ENCODE measurements around the gene GSC2.

The GSC2 gene

GRCh38 chr22:19175602-19176174, 25.6 kb upstream of the GSC2 start:
- peaks cover 3% of the 10 kb centered on the region for H3K27me3 ChIP-seq (ENCODE audit: control insufficient read depth, insufficient read depth, low read length)
- H3K9ac ChIP-seq (ENCODE audit: low read depth, low read length) = no peak overlapping the region
- H3K9me3 ChIP-seq (ENCODE audit: control insufficient read depth, insufficient read depth, low read length) = no peaks in the 10 kb centered on the region
- peaks cover 20% of the 10 kb centered on the region for H3K36me3 ChIP-seq (ENCODE audit: control insufficient read depth, insufficient read depth, low read length)
- peaks cover 10% of the 10 kb centered on the region for H3K4me1 ChIP-seq (ENCODE audit: control insufficient read depth, insufficient read depth, low read length)
- no peak overlapping the region for H3K4me3 ChIP-seq (ENCODE audit: low read depth, low read length)

- Histone ChIP-seq H3K9ac (ENCODE audit: low read depth, low read length) (no peak overlapping the region), H3K27me3 (ENCODE audit: control insufficient read depth, insufficient read depth, low read length) (peaks cover 9% of the 10 kb centered on the region), H3K36me3 (ENCODE audit: control insufficient read depth, insufficient read depth, low read length) (peaks cover 20% of the 10 kb centered on the region), H3K4me3 (ENCODE audit: low read depth, low read length) (no peak overlapping the region), H3K4me1 (ENCODE audit: control insufficient read depth, insufficient read depth, low read length) (peaks cover 10% of the 10 kb centered on the region), H3K9me3 (ENCODE audit: control insufficient read depth, insufficient read depth, low read length) (no peaks in the 10 kb centered on the region)
Observed at GRCh38 chr22:19175026-19175601, 25.0 kb upstream of the GSC2 start.

- peak overlapping the region; percentile 41 for H3K9ac ChIP-seq (ENCODE audit: low read depth, low read length)
- H3K27me3 ChIP-seq (ENCODE audit: control insufficient read depth, insufficient read depth, low read length) = peaks cover 16% of the 10 kb centered on the region
- peaks cover 20% of the 10 kb centered on the region for H3K36me3 ChIP-seq (ENCODE audit: control insufficient read depth, insufficient read depth, low read length)
- no peaks in the 10 kb centered on the region for H3K9me3 ChIP-seq (ENCODE audit: control insufficient read depth, insufficient read depth, low read length)
- H3K4me1 ChIP-seq (ENCODE audit: control insufficient read depth, insufficient read depth, low read length) = peaks cover 10% of the 10 kb centered on the region
- no peak overlapping the region for H3K4me3 ChIP-seq (ENCODE audit: low read depth, low read length)
Observed at GRCh38 chr22:19174106-19175025, 24.3 kb upstream of the GSC2 start.

- no peaks in the 10 kb centered on the region for H3K9me3 ChIP-seq (ENCODE audit: control insufficient read depth, insufficient read depth, low read length)
- H3K4me1 ChIP-seq (ENCODE audit: control insufficient read depth, insufficient read depth, low read length) = peaks cover 10% of the 10 kb centered on the region
- peak overlapping the region; percentile 41 for H3K9ac ChIP-seq (ENCODE audit: low read depth, low read length)
- peaks cover 27% of the 10 kb centered on the region for H3K27me3 ChIP-seq (ENCODE audit: control insufficient read depth, insufficient read depth, low read length)
- H3K36me3 ChIP-seq (ENCODE audit: control insufficient read depth, insufficient read depth, low read length) = peaks cover 20% of the 10 kb centered on the region
- H3K4me3 ChIP-seq (ENCODE audit: low read depth, low read length) = peak overlapping the region; percentile 89
Observed at GRCh38 chr22:19173047-19174035, 23.2 kb upstream of the GSC2 start.

GRCh38 chr22:19172213-19173046, 22.3 kb upstream of the GSC2 start:
- Histone ChIP-seq H3K4me3 (ENCODE audit: low read depth, low read length) (peak overlapping the region; percentile 89), H3K9me3 (ENCODE audit: control insufficient read depth, insufficient read depth, low read length) (no peaks in the 10 kb centered on the region), H3K4me1 (ENCODE audit: control insufficient read depth, insufficient read depth, low read length) (peaks cover 10% of the 10 kb centered on the region), H3K9ac (ENCODE audit: low read depth, low read length) (peak overlapping the region; percentile 93), H3K27me3 (ENCODE audit: control insufficient read depth, insufficient read depth, low read length) (peaks cover 36% of the 10 kb centered on the region), H3K36me3 (ENCODE audit: control insufficient read depth, insufficient read depth, low read length) (peaks cover 20% of the 10 kb centered on the region)

GRCh38 chr22:19169947-19170318, 19.8 kb upstream of the GSC2 start:
- H3K9me3 ChIP-seq (ENCODE audit: control insufficient read depth, insufficient read depth, low read length) = no peaks in the 10 kb centered on the region
- peaks cover 3% of the 10 kb centered on the region for H3K36me3 ChIP-seq (ENCODE audit: control insufficient read depth, insufficient read depth, low read length)
- H3K4me1 ChIP-seq (ENCODE audit: control insufficient read depth, insufficient read depth, low read length) = peaks cover 10% of the 10 kb centered on the region
- H3K27me3 ChIP-seq (ENCODE audit: control insufficient read depth, insufficient read depth, low read length) = peaks cover 46% of the 10 kb centered on the region
- peak overlapping the region; percentile 39 for H3K4me3 ChIP-seq (ENCODE audit: low read depth, low read length)
- H3K9ac ChIP-seq (ENCODE audit: low read depth, low read length) = no peak overlapping the region

- Histone ChIP-seq H3K27me3 (ENCODE audit: control insufficient read depth, insufficient read depth, low read length) (peaks cover 46% of the 10 kb centered on the region), H3K4me1 (ENCODE audit: control insufficient read depth, insufficient read depth, low read length) (peaks cover 5% of the 10 kb centered on the region), H3K9me3 (ENCODE audit: control insufficient read depth, insufficient read depth, low read length) (no peaks in the 10 kb centered on the region), H3K36me3 (ENCODE audit: control insufficient read depth, insufficient read depth, low read length) (no peaks in the 10 kb centered on the region), H3K4me3 (ENCODE audit: low read depth, low read length) (peak overlapping the region; percentile 39), H3K9ac (ENCODE audit: low read depth, low read length) (no peak overlapping the region)
Observed at GRCh38 chr22:19169002-19169946, 19.2 kb upstream of the GSC2 start.

GRCh38 chr22:19168088-19168890, 18.2 kb upstream of the GSC2 start:
- H3K9me3 ChIP-seq (ENCODE audit: control insufficient read depth, insufficient read depth, low read length) = no peaks in the 10 kb centered on the region
- peaks cover 46% of the 10 kb centered on the region for H3K27me3 ChIP-seq (ENCODE audit: control insufficient read depth, insufficient read depth, low read length)
- H3K9ac ChIP-seq (ENCODE audit: low read depth, low read length) = no peak overlapping the region
- H3K4me3 ChIP-seq (ENCODE audit: low read depth, low read length) = no peak overlapping the region
- no peaks in the 10 kb centered on the region for H3K36me3 ChIP-seq (ENCODE audit: control insufficient read depth, insufficient read depth, low read length)
- H3K4me1 ChIP-seq (ENCODE audit: control insufficient read depth, insufficient read depth, low read length) = no peaks in the 10 kb centered on the region

GRCh38 chr22:19167106-19167869, 17.2 kb upstream of the GSC2 start:
- H3K9ac ChIP-seq (ENCODE audit: low read depth, low read length) = no peak overlapping the region
- H3K27me3 ChIP-seq (ENCODE audit: control insufficient read depth, insufficient read depth, low read length) = peaks cover 47% of the 10 kb centered on the region
- H3K9me3 ChIP-seq (ENCODE audit: control insufficient read depth, insufficient read depth, low read length) = no peaks in the 10 kb centered on the region
- no peaks in the 10 kb centered on the region for H3K36me3 ChIP-seq (ENCODE audit: control insufficient read depth, insufficient read depth, low read length)
- no peak overlapping the region for H3K4me3 ChIP-seq (ENCODE audit: low read depth, low read length)
- no peaks in the 10 kb centered on the region for H3K4me1 ChIP-seq (ENCODE audit: control insufficient read depth, insufficient read depth, low read length)
